ENCODE measurements around the gene SCML2.

SCML2 gene

DNA sequence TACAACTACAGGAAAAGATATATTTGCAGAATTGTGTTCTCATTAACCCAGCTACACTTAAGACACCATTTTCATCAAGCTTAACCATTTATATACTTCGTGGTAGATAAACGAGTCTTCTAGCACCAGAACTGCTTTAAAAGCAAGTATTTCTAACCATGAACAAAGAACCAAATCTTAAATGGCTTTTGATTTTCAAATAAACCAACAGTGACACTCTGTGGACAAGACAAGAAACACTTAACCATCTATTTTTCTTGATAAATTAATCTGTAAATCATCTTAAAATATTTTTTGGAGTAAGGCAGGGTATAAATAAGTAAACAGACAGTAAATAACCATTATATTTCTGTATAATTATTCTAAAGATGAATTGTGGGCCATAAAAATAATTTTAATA lies 144.0 kb downstream of the SCML2 start:
- TF ChIP-seq GATA1 (IDR thresholded peaks at IDR 0.05; ENCODE audit: low read depth, low read length) (no peak), POLR2A (IDR thresholded peaks at IDR 0.05; ENCODE audit: low read length) (no peak)
- peak; percentile 3 to 32 for DNase-seq

DNA sequence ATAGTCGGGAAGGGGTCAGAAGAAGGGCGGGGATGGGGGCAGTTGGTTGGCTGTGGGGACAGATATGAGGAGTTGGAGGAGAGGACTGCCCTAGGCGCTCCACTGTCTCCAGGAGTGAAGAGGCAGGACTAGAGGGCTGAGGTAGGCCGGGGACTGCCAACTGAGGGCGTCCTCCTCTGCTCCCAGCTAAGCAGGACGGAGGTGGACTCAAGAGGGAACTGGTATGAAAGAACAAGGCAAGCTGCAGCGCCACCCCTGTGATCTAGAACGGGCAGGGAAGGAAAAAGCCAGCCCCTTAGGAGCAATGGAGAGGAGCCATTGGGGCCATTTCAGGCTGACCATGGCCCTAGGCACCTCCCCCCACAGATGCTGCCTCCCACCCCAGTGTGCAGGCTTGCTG lies 147.8 kb downstream of the SCML2 start:
- DNase-seq, result no peak
- TF ChIP-seq GATA1 (IDR thresholded peaks at IDR 0.05; ENCODE audit: low read depth, low read length) (no peak), POLR2A (IDR thresholded peaks at IDR 0.05; ENCODE audit: low read length) (no peak)

DNA sequence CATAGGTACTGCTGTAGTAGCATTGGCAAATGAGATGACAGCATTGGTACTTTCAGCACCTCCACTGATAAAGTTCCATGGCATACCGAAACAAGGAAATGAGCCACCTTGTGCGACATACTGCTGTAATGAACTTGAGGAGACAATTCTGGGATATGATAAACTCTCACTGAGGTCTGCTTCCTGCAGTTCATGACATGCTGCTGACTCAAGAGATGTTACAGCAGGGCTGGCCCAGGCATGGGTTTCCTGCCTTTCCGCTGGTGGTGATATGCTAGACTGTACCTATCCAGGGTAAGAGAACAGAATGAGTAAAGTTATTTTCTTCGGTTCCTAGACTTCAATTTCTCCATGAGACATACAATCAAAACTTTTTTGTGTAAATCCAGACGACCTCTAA lies 150.9 kb downstream of the SCML2 start:
- no peak for DNase-seq
- TF ChIP-seq POLR2A (IDR thresholded peaks at IDR 0.05; ENCODE audit: low read length) (no peak), GATA1 (IDR thresholded peaks at IDR 0.05; ENCODE audit: low read depth, low read length) (no peak)

DNA sequence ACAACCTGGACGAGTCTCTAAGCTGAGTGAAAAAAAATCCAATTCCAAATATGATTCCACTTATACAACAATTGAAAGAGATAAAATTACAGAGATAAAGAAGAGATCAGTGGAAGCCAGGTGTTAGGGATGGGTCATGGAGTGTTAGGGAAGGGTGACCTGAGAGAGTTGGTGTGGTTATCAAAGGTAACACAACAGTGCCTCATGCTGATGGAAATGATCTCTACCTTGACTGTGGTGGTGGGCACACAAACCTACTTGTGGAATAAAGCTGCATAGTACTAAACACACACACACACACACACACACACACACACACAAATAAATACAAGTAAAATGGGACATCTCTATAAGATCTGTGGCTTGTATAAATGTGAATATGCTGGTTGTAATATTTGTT lies 159.8 kb downstream of the SCML2 start:
- DNase-seq, result no peak
- TF ChIP-seq POLR2A (IDR thresholded peaks at IDR 0.05; ENCODE audit: low read length), result no peak
- no peak for TF ChIP-seq GATA1 (IDR thresholded peaks at IDR 0.05; ENCODE audit: low read depth, low read length)

Measured in erythroblast (primary cell).